GM23248 (cell line): ENCODE data around the gene ST8SIA6.

ENCODE experiments used
- EZH2 ChIP-seq: fragments of 200-600 bp; sonication (generic); IDR thresholded peaks from 2 replicates; pipeline ENCODE4 v1.6.1; 2018; ENCODE audit warnings: antibody characterized with exemption, mild to moderate bottlenecking; ENCODE audit not compliant: insufficient read depth, poor library complexity, severe bottlenecking
- EZH2phosphoT487 ChIP-seq: fragments of 200-600 bp; sonication (generic); IDR thresholded peaks from 2 replicates; pipeline ENCODE4 v1.6.1; 2018; ENCODE audit warnings: antibody characterized with exemption, moderate library complexity, mild to moderate bottlenecking, low read depth; ENCODE audit not compliant: insufficient read depth

- TF ChIP-seq EZH2 (no peak), EZH2phosphoT487 (no peak)
Observed at GRCh38 chr10:17454161-17455014, at the start of gene ST8SIA6.
